Testis (tissue), 2 donors: ENCODE measurements around the gene SPG7.

Source experiments
- CTCF ChIP-seq, 3 experiments: fragments of 450-650 bp in 2 of 3; fragments of 200-600 bp in 1 of 3; sonication (generic) in 1 of 3; IDR thresholded peaks; one replicate each; pipeline ENCODE4 v1.5.1; 2016 to 2019; ENCODE audit warnings: antibody characterized with exemption in 3 of 3, mild to moderate bottlenecking in 2 of 3, moderate library complexity in 1 of 3
- POLR2A ChIP-seq: fragments of 450-650 bp; IDR thresholded peaks from one replicate; pipeline ENCODE4 v1.6.1; 2017; ENCODE audit warnings: antibody characterized with exemption, mild to moderate bottlenecking, moderate library complexity

DNA sequence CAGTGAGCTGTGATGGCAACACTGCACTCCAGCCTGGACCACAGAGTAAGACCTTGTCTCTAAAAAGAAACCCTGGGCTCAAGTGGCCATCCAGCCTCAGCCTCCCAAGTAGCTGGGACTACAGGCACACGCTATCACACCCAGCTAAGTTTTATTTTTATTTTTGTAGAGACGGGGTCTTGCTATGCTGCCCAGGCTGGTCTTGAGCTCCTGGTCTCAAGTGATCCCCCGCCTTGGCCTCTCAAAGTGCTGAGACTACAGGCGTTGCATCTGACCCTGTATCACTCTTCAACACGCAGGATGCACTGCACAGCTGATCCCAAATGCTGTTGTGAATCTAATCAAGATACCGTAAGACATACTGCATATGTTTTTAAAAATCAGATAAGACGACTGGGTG lies 40.8 kb upstream of the SPG7 start:
- TF ChIP-seq POLR2A: no peak
- no peak for TF ChIP-seq CTCF (IDR thresholded peaks at IDR 0.05)
